NCI-H128 (cell line): ENCODE results near the gene HKDC1.
"Not testable (repeated sequence)": the region's sequence is repeated elsewhere in the genome, so short reads cannot be mapped to it uniquely, and the experiment has no call there.

Experiments
- DNase-seq: peaks from one replicate; lab custom pipeline; 2025; ENCODE audit not compliant: unreplicated experiment; lab: John Stamatoyannopoulos, UW

HKDC1 gene

GRCh38 chr10:69220041-69220451, at the start of gene HKDC1:
HKDC1 (plus strand) TSS chr10:69220332; CDS start chr10:69220436, 104 bp downstream.
- DNase-seq, result no peak

DNA sequence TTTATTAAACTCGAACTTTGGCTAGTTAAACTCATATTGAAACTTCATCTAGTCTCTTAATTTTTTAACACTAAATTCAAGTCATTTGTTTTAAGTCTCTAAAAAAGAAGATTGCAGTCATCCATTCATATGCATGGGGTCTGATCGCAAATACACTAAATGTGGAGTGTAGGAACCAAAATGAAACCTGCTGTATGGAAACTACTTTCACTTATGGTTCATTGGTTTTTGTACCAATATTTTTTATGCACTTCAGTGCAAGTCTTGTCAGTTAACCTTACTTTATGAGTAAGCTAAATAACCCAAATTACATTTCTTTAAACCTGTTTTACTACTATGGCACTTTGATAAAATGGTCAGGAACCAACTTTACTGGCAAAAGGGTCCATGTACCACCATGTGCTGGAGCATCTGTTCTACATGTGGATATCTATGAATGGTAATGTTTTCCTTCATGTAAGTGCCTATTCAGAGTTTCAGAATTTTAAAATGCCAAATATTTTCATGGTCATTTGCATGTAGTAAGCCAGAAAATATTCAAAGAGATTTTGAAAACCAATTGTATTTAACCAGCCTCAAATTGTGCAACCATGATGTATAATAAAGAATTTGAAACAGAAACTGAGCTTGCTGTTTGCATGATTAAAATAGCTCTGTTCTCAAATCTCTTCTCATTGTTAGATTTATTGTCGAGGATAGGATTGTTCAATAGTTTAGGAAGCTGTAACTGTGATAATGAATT, 47.7 kb upstream of the HKDC1 start:
- DNase-seq, result no peak

- not testable (repeated sequence) for DNase-seq
Measured at GRCh38 chr10:69175326-69175725, 44.8 kb upstream of the HKDC1 start.

GRCh38 chr10:69176823-69177222, 43.3 kb upstream of the HKDC1 start:
- no peak for DNase-seq

GRCh38 chr10:69179089-69179742, 40.9 kb upstream of the HKDC1 start:
- DNase-seq, result no peak

DNA sequence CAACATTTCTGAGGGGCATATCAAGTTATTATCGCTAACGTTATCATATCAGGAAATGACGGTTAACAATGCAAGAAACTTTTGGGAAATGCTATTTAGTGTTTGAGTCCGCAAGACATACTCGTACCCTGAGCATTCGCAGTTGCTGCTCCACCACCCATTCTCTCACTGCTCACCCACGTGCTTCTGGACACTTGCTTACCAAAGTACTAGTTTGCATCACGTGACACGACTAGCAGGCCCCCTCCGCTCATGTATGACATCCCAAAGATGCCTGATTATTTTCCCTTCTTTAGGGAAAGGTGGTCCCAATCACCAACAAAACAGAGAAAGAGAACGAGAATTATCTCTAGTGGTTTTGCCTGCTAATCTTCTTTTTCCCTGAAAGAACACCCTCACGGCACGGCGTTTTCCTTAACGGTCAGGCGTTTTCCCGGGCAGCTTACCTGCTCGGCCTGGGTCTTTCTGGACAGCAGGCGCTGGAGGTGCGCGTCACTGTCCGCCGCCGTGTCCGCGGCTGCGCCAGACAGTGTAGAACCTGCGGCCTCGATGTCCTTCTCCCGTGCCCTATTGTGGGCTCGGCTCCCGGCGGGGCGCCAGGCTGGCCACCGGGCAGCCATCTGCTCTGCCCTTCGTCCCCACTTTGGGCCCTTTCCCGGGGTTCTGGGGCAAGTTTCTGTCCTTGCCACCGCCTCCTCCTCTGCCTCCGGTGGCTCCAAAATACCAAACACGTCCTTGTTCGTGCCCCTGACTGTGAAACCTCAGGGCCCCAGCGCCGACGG, 40.2 kb upstream of the HKDC1 start, which contains the start of gene SUPV3L1:
TSS of gene SUPV3L1 (plus strand) at position 492 of the 782 bp plus-strand sequence. CDS start at position 550, 58 bp downstream.
- peak; percentile 76 for DNase-seq

DNA sequence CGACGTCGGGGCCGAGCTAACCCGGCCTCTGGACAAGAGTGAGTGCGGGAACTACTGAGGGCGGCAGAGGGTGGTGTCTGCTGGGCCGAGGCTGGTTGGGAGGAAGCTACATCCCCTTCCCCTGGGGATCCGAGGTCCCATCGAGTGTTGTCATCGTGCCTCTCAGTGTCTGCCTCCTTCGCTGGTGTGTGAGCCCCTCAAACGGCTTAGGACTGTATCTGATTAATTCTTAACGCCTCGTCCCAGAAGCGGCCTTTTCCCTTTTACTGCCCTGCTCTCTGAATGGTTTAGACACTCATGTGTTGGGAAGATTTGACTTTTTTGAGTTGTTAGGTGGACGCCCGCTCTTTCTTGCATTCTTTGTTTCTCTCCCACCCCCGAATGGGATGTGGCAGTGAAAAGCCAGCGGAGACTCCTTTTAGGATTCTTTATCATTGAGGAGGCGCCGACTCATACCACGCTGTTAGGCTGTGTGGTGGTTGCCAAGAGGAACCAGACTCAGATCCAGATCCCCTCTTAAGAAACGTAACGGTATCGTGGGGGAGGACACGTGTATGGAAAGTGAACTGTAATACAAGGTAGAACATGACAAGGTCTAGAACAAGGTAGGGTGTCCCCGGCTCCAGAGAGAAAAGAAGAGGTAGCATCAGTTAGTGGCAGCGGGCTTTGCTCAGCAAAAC, 39.5 kb upstream of the HKDC1 start:
- DNase-seq, result no peak

GRCh38 chr10:69181433-69181832, 38.7 kb upstream of the HKDC1 start:
- DNase-seq, result no peak

DNA sequence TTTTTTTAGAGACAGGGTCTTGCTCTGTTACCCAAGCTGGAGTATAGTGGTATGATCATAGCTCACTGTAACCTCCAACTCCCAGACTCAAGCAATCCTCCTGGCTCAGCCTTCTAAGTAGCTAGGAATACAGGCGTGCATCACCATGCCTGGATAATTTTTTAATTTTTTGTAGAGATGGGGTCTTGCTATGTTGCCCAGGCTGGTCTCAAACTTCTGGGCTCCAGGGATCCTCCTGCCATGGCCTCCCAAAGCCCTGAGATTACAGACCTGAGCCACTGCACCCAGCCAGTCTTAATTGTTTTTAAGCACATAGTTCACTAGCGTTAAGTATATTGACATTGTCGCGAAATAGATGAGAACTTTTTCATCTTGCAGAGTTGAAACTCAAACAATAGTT, 38.1 kb upstream of the HKDC1 start:
- DNase-seq, result no peak

GRCh38 chr10:69186524-69186923, 33.6 kb upstream of the HKDC1 start:
- DNase-seq, result no peak

DNA sequence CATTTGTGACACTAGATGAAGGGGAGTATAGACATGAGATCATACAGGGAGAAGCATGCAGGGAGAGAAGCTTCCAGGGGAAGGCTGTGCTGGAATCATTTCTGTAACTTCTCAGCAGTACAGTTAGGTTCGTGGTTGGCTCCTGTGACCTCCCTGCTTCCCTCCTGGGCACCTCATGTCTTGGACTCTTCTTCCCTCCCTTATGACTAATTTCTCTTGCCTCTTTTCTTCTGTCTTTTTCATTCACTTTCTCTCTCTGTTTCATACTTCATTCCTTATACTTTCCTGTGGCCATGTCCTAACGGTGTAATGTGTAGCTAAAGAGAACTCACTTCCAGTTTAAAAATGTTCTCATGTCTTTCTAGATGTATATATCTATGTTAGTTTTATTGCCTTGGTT, 19.1 kb upstream of the HKDC1 start:
- DNase-seq, result no peak

- no peak for DNase-seq
Measured at GRCh38 chr10:69202332-69202731, 17.8 kb upstream of the HKDC1 start.

GRCh38 chr10:69208761-69209160, 11.4 kb upstream of the HKDC1 start:
- no peak for DNase-seq

DNA sequence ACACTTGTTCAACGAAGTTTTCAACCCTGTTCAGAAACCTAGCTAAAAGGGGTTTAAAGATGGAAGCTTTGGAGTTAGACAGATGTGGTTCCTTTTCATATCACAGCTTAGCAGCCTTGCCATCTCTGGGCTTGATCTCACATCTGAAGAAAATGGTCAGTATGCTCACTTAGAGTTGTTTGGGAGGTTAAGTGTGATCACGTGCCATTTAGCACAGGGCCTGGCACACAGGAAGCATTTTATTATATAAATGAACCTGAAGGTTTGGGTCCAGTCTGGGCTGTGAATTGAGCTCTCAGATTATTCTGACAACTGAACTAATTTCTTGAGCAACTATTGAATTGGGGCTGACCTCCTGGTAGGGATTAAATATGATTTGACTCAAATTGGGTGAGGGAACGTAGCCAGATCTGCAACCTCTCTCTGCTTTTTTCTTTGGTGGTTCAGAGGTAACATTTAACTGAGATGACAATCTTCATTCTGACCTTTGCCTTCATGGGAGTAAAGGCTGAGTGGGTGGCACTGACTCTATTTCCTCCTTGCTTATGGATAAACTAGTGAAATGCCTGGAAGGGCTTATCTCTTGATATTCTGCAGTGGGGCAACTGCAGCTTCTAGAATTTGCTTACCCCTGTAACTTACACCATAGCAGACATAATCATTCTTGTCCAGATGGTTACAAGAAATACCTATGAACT, 10.2 kb upstream of the HKDC1 start:
- no peak for DNase-seq

GRCh38 chr10:69211104-69211503, 9.0 kb upstream of the HKDC1 start:
- DNase-seq, result no peak

DNA sequence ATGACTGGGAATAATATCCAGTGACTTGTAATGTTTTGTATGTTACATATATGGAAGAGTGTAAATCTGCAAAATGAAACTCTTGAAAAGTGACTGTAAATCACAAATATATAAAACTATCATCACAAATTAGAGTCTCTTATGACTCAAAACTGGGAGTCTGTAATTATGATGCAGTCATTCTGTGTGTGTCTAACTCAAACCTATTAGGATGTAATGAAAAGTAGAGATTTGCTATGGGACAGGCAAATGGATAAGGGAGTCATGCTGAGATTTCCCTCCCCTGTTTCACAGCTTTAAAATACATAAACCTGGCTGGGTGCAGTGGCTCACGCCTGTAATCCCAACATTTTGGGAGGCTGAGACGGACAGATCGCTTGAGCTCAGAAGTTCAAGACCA, 8.6 kb upstream of the HKDC1 start:
- no peak for DNase-seq

GRCh38 chr10:69213591-69214311, 6.4 kb upstream of the HKDC1 start:
- no peak for DNase-seq

- no peak for DNase-seq
Measured at GRCh38 chr10:69214666-69215131, 5.4 kb upstream of the HKDC1 start.

DNA sequence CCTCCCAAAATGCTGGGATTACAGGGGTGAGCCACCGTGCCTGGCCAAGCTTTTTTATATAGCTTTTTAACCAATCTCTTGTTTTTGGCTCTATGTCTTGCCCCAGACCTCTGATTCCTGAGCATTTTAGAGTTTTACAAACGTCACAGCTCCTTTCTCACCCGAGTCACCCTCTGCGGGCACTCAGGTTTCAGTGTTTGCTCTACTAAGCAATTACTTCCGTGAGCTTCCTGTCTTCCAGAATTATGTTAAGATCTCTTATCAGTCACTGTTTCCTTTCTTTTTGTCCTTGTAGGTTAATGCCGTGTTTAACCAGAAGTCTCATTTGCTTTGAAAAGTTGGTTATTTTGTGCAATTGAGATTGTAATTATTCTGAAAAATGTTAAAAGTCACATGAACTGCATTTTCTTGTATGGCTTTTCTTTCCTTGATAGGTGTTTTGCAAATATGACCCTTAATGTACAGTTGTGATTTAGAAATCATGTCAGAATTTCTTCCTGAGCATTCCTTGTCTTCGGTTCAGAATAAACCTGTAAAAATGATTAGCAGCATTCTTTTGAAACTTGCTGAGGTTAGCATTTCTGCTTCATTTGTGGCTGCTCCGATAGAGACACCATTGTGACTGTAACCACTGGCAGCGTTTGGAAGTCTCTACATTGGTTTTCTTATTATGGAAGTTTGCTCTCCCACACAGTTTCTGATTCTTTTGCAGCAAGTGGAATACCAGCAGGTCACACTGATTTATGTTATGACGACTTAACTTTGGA, 4.5 kb upstream of the HKDC1 start:
- no peak for DNase-seq
